Activated naive CD4-positive, alpha-beta T cell (primary cell): ENCODE results near the gene TLK1.
"Not testable (repeated sequence)": the region's sequence is repeated elsewhere in the genome, so short reads cannot be mapped to it uniquely, and the experiment has no call there.

Experiments
- DNase-seq, 4 experiments: peaks; one replicate each; lab custom pipeline; 2025; lab: John Stamatoyannopoulos, UW

Gene TLK1

GRCh38 chr2:171169839-171170238 is 9.1 kb upstream of the TLK1 start:
- DNase-seq: no peak

- DNase-seq: no peak
Measured at GRCh38 chr2:171169333-171169732, 8.6 kb upstream of the TLK1 start.

- DNase-seq: no peak
Measured at GRCh38 chr2:171167352-171167997, 6.8 kb upstream of the TLK1 start.

GRCh38 chr2:171166328-171166983 is 5.8 kb upstream of the TLK1 start:
- no peak for DNase-seq

GRCh38 chr2:171165967-171166327 is 5.3 kb upstream of the TLK1 start:
- no peak for DNase-seq

- DNase-seq: no peak
Measured at GRCh38 chr2:171163261-171163660, 2.6 kb upstream of the TLK1 start.

- not testable (repeated sequence) for DNase-seq
Measured at GRCh38 chr2:171162522-171163197, 2.0 kb upstream of the TLK1 start.

GRCh38 chr2:171160956-171161740 is 455 bp upstream of the TLK1 start:
- peak; percentile 35 to 62 (median 46) for DNase-seq

GRCh38 chr2:171159372-171160118 is 1.1 kb downstream of the TLK1 start:
- DNase-seq: peak; percentile 48 to 60 (median 52)

- no peak for DNase-seq
Measured at GRCh38 chr2:171158790-171159371, 1.8 kb downstream of the TLK1 start.

GRCh38 chr2:171158036-171158789 is 2.5 kb downstream of the TLK1 start:
- DNase-seq: no peak

- no peak for DNase-seq
Measured at GRCh38 chr2:171157109-171157500, 3.6 kb downstream of the TLK1 start.

- no peak for DNase-seq
Measured at GRCh38 chr2:171154348-171154747, 6.3 kb downstream of the TLK1 start.

- no peak for DNase-seq
Measured at GRCh38 chr2:171150694-171151285, 9.9 kb downstream of the TLK1 start.

GRCh38 chr2:171149986-171150693 is 10.6 kb downstream of the TLK1 start:
- DNase-seq: no peak

GRCh38 chr2:171149171-171149938 is 11.3 kb downstream of the TLK1 start:
- no peak for DNase-seq

- DNase-seq: no peak
Measured at GRCh38 chr2:171147081-171147480, 13.6 kb downstream of the TLK1 start.

GRCh38 chr2:171146633-171147032 is 14.1 kb downstream of the TLK1 start:
- no peak for DNase-seq

GRCh38 chr2:171146071-171146470 is 14.6 kb downstream of the TLK1 start:
- DNase-seq: no peak
